ENCODE results near the gene HGFAC. TPM values are rescaled to one million over a fixed set of nuclear protein-coding genes. Genes with fewer than 3 reads are reported as not detected.

HGFAC gene
- total RNA-seq, 2 donors from 2014 or later: 0.52 TPM; not detected in 1

- Histone ChIP-seq H3K4me1 (no peaks in the 10 kb centered on the region), H3K4me3 (no peak overlapping the region), H3K27ac (no peak overlapping the region), H3K9me3 (no peaks in the 10 kb centered on the region), H3K27me3 (no peaks in the 10 kb centered on the region), H3K36me3 (no peaks in the 10 kb centered on the region), H3K9ac (ENCODE audit: low read depth in 2 of 2, low read length in 2 of 2) (no peak overlapping the region)
- intact Hi-C loops (cut with DNase I): no loop called here
- no peak for DNase-seq
- no peak for TF ChIP-seq CTCF (IDR thresholded peaks at IDR 0.05)
These were observed 42.2 kb upstream of the HGFAC start for GRCh38 chr4:3399277-3400194.

DNA sequence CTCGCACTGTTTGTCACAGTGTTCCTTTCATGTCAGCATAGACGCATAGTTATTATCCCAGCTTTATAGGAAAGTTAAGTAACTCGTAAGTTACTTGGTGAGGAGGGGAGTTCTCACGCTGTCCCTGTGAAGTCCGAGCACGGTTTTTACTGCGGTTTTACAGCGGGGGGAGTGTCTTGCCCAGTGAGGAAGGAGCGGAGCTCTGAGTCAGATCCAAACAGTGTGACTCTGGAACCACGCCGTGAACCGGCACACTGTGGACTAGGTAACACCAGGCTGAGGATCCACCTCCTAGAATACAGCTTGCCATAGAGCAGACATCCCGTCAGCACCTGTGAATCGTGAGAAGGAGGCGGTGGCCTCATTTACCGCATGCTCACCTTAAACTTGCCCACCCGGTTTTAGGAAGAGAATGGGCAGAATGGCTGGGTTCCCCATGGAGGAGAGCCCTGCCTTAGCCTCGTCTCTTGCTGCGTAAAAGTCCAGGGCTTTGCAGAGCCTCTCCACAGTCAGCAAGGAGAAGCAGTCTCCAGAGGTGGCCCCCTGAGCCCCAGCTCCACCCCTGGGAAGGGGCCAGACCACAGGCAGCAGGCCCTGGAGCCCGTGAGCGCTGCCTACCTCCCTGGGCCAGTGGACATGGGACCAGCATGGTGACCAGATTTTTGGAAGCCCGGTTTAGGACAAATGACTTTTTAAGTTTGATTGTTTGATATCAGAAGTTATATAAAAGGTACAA lies 40.2 kb upstream of the HGFAC start:
- Histone ChIP-seq H3K27ac (no peak overlapping the region), H3K27me3 (no peaks in the 10 kb centered on the region), H3K9me3 (no peaks in the 10 kb centered on the region), H3K36me3 (no peaks in the 10 kb centered on the region), H3K4me3 (no peak overlapping the region), H3K4me1 (no peaks in the 10 kb centered on the region), H3K9ac (ENCODE audit: low read depth in 2 of 2, low read length in 2 of 2) (no peak overlapping the region)
- no peak for DNase-seq
- intact Hi-C loops (cut with DNase I): no loop called here
- no peak for TF ChIP-seq CTCF (IDR thresholded peaks at IDR 0.05)

DNA sequence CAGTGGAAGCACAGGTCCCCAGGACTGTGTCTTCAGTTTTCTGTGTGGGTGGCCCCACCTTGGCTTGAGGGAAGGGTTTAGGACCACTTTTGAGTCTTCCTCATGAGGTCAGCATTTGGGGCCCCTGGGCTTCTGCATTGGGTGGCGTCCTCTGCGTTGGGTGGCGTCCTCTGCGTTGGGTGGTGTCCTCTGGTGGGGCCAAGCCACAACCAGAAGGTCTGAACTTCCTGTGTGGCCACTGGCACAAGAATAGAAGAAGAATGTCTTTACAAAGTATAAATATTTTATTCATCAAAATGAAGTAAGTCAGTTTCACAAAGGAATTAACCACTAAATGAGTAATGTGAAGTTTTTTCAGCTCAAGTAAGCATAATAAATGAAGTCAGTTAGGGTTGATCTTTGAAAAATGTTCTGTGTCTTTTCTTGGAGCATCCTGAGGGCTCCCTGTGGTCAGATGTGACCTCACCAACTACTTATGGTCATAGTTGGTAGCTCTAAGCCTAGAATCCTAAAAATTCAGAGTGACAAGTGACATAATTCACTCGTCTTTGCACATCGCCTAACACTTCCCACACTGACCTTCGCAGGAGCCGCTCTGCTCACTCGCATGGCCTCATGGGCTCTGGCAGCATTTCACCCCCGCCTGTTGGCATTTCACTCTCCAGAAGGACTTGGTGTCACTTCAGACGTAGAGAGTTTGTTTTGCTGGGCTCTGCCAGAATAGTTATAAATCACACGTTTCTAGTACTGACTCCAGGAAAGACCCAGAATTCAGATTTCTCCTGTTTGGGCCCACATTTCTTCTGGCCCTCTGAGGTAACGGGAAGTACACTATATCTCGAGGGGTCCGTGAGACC lies 39.0 kb upstream of the HGFAC start:
- DNase-seq: no peak
- Histone ChIP-seq H3K4me3 (no peak overlapping the region), H3K4me1 (no peaks in the 10 kb centered on the region), H3K9ac (ENCODE audit: low read depth in 2 of 2, low read length in 2 of 2) (no peak overlapping the region), H3K27ac (no peak overlapping the region), H3K36me3 (no peaks in the 10 kb centered on the region), H3K9me3 (no peaks in the 10 kb centered on the region), H3K27me3 (no peaks in the 10 kb centered on the region)
- TF ChIP-seq CTCF (IDR thresholded peaks at IDR 0.05): no peak
- intact Hi-C loops (cut with DNase I): no loop called here

DNA sequence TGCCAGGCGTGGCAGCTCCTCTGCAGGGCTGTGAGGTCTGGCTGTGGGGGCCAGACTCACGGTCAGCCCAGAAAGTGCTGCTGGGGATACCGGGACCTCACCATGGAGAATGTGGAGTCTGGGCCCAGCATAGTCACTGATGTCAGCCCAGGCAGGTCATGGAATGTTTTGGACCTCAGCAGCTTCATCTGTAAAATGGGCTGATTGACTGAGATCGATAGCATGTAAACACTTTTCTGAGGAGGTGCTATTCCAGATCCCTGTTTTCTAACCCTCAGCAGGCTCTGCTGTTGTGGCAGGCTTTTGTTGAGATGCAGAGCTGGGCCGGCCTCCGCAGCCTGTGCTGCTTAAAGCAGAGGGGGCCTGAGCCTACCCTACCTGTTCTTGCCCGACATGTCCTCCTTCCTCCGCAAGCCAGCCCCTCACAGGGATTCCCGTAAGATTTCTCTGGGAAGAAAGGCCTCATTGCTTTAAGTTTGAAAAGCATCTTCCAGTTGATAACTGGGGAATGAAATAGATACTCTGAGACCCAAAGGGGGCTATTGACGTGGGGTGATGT lies 38.3 kb upstream of the HGFAC start:
- no peak for DNase-seq

More for the DNA sequence above, 38.3 kb upstream of the HGFAC start:
- H3K4me1 ChIP-seq: no peaks in the 10 kb centered on the region
- H3K4me3 ChIP-seq: no peak overlapping the region
- no peaks in the 10 kb centered on the region for H3K9me3 ChIP-seq
- no peaks in the 10 kb centered on the region for H3K27me3 ChIP-seq
- H3K36me3 ChIP-seq: no peaks in the 10 kb centered on the region
- no peak overlapping the region for H3K9ac ChIP-seq (ENCODE audit: low read depth in 2 of 2, low read length in 2 of 2)
- H3K27ac ChIP-seq: no peak overlapping the region
- TF ChIP-seq CTCF (IDR thresholded peaks at IDR 0.05): no peak
- intact Hi-C loops (cut with DNase I): no loop called here
